Natural killer cell treated with Interleukin-12 subunit alpha and Interleukin-12 subunit beta and Interleukin-15 and Interleukin-18, amount 100 ng/mL, for 72 hours (primary cell): Measurements from ENCODE around the gene IRS1. TPM values are rescaled to one million over a fixed set of nuclear protein-coding genes. Genes with fewer than 3 reads are reported as not detected.

Source experiments
- ATAC-seq, 2 donors: fragments of 150-1000 bp; cut with Tn5 transposase in 1 of 2; sonication (Bioruptor Pico), chemical (Tn5 transposase) in 1 of 2; 2 replicates each; pipeline ENCODE4 v1.10.0; 2021
- DNase-seq: peaks from one replicate; pipeline ENCODE4 v3.0.0; 2022; ENCODE audit warnings: low spot score
- H3K27ac Mint-ChIP-seq, 2 donors: 1 replicate in 1 of 2; 2 replicates in 1 of 2; pipeline ENCODE4 v1.8.0; 2022; ENCODE audit warnings: mixed read lengths in 2 of 2, mild to moderate bottlenecking in 1 of 2, moderate library complexity in 1 of 2
- H3K27me3 Mint-ChIP-seq, 2 donors: 1 replicate in 1 of 2; 2 replicates in 1 of 2; pipeline ENCODE4 v1.8.0; 2022; ENCODE audit warnings: mixed read lengths in 2 of 2
- H3K36me3 Mint-ChIP-seq: one replicate; pipeline ENCODE4 v1.8.0; 2022; ENCODE audit warnings: mixed read lengths
- H3K4me1 Mint-ChIP-seq, 2 donors: 1 replicate in 1 of 2; 2 replicates in 1 of 2; pipeline ENCODE4 v1.8.0; 2022; ENCODE audit warnings: low read depth in 2 of 2, mixed read lengths in 2 of 2, mild to moderate bottlenecking in 1 of 2
- H3K4me3 Mint-ChIP-seq: one replicate; pipeline ENCODE4 v1.8.0; 2022; ENCODE audit warnings: mixed read lengths
- H3K9me3 Mint-ChIP-seq: 2 replicates; pipeline ENCODE4 v1.8.0; 2022; ENCODE audit warnings: mixed read lengths
- total RNA-seq, 2 donors: library from RNA; stranded (reverse); gene quantifications; one replicate each; pipeline ENCODE4 v1.2.3, GENCODE V29; 2022

IRS1 gene
- total RNA-seq, 2 donors from 2014 or later: 0.21 to 0.39 TPM

DNA sequence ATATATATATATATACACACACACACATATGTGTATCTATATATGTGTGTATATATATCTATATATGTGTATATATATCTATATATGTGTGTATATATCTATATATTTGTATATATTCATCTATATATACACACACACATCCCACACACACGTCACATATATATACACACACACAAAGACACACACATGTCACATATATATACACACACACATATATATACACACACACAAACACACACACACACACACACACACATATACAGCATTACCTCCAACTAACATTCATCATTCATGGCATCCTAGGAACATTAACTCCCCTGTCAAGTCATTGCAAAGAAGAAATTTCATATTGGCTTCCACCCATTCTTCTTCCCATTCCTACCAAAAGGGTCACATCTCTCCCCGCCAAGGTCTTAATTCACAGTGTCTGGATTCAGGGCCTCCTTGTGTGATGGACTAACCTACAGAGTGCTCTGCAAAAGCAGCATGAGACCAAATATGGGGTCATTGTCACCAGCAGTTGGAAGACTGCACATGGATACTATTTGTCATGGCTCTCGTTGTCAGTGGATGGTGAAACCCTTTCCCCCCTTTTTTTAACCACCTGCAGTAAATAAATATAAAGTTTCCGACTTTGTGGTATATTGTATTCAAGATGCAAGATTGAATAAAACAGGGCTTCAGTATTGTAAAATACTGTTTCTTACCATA is 67.0 kb downstream of the IRS1 start:
- no peak for ATAC-seq
- Mint-ChIP-seq H3K36me3 (no peaks in the 10 kb centered on the region), H3K4me3 (no peak overlapping the region), H3K9me3 (no peaks in the 10 kb centered on the region), H3K27ac (no peak overlapping the region), H3K27me3 (peaks cover 7 to 16% of the 10 kb centered on the region in 2 donors), H3K4me1 (no peaks in the 10 kb centered on the region)
- no peak for DNase-seq

DNA sequence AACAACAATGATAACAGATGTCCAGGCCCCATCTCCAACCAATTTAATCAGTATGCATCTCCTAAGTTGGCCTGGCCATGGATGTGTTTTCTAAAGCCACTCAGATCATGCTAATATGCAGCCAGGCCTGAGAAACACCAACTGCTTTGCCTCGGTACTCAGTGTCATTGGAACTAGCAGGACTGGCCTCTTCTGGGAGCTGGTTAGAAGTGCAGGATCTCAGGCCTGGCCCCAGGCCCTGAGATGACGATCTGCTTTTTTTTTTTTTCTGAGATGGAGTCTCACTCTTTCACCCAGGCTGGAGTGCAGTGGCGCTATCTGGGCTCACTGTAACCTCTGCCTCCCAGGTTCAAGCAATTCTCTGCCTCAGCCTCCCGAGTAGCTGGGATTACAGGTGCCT is 69.1 kb downstream of the IRS1 start:
- Mint-ChIP-seq H3K36me3 (no peaks in the 10 kb centered on the region), H3K27me3 (peaks cover 13 to 28% of the 10 kb centered on the region in 2 donors), H3K4me3 (no peak overlapping the region), H3K4me1 (peaks cover 0 to 2% of the 10 kb centered on the region in 2 donors), H3K27ac (no peak overlapping the region), H3K9me3 (no peaks in the 10 kb centered on the region)
- DNase-seq (no peak), ATAC-seq (no peak)

DNA sequence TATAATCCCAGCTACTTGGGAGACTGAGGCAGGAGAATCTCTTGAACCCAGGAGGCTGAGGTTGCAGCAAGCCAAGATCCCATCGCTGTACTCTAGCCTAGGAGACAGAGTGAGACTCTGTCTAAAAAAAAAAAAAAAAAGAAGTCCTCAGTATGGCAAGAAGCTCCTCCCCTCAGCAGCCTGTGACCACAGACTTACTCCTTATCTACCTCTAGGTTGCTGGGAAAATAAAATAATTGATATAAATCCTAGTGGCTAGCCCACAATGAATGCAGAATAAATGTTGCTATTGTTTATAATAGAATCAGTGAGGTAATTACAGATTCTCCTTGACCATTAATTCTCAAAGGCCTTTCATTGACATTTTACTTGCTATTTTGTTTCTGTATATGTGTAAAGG is 70.6 kb downstream of the IRS1 start:
- no peak for DNase-seq
- no peak overlapping the region for H3K4me3 Mint-ChIP-seq
- no peak for ATAC-seq
- peaks cover 0 to 2% of the 10 kb centered on the region in 2 donors for H3K4me1 Mint-ChIP-seq
- H3K27ac Mint-ChIP-seq: no peak overlapping the region
- H3K36me3 Mint-ChIP-seq: no peaks in the 10 kb centered on the region
- H3K27me3 Mint-ChIP-seq: peaks cover 16 to 39% of the 10 kb centered on the region in 2 donors
- H3K9me3 Mint-ChIP-seq: no peaks in the 10 kb centered on the region

DNA sequence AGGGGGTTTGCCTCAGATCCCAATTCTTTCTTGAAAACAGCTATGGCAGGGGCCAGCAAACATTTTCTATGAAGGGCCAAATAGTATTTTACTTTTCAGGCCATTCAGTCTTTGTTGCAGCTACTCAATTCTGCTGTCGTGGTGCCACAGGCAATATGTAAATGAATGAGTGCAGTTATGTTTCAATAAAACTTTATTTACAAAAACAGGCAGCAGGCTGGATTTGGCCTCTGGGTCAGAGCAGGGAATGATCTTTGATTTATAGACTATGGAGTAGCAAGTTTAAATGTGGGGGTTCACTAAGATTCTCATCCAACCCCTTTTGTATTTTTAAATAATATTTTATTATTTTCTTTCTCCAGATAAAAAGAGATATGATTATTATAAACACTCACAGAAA is 72.4 kb downstream of the IRS1 start:
- Mint-ChIP-seq H3K4me3 (no peak overlapping the region), H3K27ac (no peak overlapping the region), H3K9me3 (no peaks in the 10 kb centered on the region), H3K36me3 (no peaks in the 10 kb centered on the region), H3K27me3 (peaks cover 19 to 39% of the 10 kb centered on the region in 2 donors), H3K4me1 (peaks cover 0 to 2% of the 10 kb centered on the region in 2 donors)
- ATAC-seq: no peak
- DNase-seq: no peak

DNA sequence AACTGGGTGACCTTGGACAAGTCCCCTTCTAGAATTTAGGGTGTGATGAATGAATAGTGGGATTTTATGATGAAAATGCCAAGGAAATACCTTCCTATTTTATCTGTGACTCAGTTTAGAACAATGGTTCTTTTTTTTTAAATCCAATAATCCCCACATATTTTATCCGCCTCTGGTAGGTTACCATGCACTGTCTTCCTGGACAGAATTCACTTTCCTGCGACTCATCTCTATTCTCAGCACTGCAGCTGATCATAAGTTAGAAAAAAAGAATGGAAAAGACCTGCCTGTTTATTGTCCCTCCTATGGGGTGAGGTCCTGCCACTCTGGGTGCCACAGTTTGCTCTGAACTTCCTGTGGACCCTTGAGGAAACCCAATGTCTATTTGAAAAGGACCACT is 73.1 kb downstream of the IRS1 start:
- H3K9me3 Mint-ChIP-seq: no peaks in the 10 kb centered on the region
- DNase-seq: no peak
- peaks cover 19 to 39% of the 10 kb centered on the region in 2 donors for H3K27me3 Mint-ChIP-seq
- H3K4me3 Mint-ChIP-seq: no peak overlapping the region
- H3K4me1 Mint-ChIP-seq: peaks cover 0 to 2% of the 10 kb centered on the region in 2 donors
- no peaks in the 10 kb centered on the region for H3K36me3 Mint-ChIP-seq
- no peak for ATAC-seq
- H3K27ac Mint-ChIP-seq: no peak overlapping the region

DNA sequence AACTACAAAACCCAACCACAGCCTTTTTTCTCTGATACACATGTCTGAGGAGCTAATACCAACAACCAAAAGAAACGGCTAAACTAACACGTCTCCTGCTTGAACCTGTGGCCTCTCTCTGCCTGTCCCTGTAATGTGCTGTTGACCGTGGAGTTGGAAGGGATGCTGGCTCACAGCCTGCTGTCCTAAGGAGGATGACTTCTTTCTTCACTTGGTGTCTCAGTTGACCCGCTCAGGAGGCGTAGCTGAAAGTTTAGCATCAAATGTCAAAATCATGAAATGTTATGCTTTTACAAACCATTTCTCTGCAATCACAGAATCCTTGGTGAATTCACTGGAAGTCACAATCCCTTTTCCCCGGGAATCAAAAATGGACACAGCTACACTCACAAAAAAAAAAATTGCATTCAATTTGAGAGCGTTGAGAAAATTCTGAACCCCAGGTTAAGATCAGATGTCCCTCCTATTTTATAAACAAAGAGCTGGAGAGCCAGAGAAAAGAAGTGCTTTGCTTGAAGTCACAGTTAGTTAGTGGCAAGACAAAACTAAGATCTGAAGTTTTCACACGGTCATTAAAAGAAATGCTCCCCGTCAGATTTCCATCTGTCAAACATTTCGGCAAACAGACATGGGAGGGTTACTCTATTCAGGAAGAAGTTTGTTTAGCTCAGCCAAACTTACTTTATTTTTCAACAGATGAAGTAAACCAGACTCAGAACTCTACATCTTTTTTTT is 74.3 kb downstream of the IRS1 start:
- DNase-seq (no peak), ATAC-seq (no peak)
- Mint-ChIP-seq H3K27me3 (peaks cover 25 to 39% of the 10 kb centered on the region in 2 donors), H3K27ac (no peak overlapping the region), H3K4me1 (peaks cover 0 to 2% of the 10 kb centered on the region in 2 donors), H3K4me3 (no peak overlapping the region), H3K9me3 (no peaks in the 10 kb centered on the region), H3K36me3 (no peaks in the 10 kb centered on the region)

DNA sequence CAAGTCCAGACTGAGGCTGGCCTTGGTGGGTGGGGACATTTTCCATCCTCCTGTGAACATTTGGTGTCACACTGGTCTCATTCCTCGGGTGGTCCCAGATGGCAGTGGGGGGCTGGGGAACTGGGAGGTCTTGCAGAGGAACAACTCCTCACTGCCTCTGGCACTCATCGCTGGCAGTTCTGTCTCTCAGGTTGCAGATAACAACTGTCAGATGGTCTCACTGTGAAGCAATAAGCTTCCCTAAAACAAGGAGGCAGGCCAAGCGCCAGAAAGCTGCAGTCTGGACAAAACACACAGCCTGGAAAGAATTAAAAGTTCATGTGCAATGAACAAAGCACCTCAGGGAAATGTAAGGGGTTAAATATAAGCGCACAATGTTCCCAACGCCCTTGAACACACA is 78.1 kb downstream of the IRS1 start:
- no peak for ATAC-seq
- Mint-ChIP-seq H3K27me3 (peaks cover 22 to 27% of the 10 kb centered on the region in 2 donors), H3K4me1 (peaks cover 0 to 2% of the 10 kb centered on the region in 2 donors), H3K27ac (no peak overlapping the region), H3K4me3 (no peak overlapping the region), H3K9me3 (no peaks in the 10 kb centered on the region), H3K36me3 (no peaks in the 10 kb centered on the region)
- DNase-seq: no peak

DNA sequence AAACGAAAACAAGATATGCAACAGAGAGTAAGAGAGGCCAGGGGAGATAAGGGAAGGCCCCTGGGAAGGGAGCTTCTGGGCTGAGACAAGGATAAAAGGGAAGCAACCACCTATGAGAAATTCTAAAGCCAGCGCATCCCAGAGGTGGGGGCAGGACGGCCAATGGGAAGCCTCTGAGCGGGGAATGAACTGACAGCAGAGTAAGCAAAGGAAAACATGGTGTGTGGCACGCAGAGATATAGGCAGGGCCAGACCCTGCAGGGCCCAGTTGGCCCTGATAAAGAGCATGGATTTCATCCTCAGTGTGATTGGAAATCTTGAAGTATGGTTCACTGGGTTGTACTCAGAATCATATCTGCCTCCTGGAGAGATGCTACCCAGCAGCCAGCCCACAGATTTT is 78.7 kb downstream of the IRS1 start:
- ATAC-seq (no peak), DNase-seq (no peak)
- H3K36me3 Mint-ChIP-seq: no peaks in the 10 kb centered on the region
- H3K27me3 Mint-ChIP-seq: peaks cover 20 to 21% of the 10 kb centered on the region in 2 donors
- no peak overlapping the region for H3K27ac Mint-ChIP-seq
- peaks cover 0 to 2% of the 10 kb centered on the region in 2 donors for H3K4me1 Mint-ChIP-seq
- no peak overlapping the region for H3K4me3 Mint-ChIP-seq
- H3K9me3 Mint-ChIP-seq: no peaks in the 10 kb centered on the region

DNA sequence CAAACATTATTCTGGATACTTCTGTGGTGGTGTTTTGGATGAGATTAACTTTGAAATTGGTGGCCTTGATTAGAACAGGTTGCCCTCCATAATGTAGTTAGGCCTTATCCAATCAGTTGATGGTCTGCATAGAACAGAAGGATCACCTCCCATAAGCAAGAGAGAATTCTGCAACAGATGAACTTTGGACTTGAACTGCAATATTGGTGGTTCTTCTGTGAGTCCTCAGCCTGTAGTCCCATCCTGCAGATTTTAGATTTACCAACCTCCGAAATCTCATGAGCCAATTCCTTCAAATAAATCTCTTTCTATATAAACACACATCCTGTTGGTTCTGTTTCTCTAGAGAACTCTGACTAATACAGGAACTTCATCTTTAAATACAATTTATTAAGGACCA is 81.9 kb downstream of the IRS1 start:
- Mint-ChIP-seq H3K27me3 (peaks cover 16 to 17% of the 10 kb centered on the region in 2 donors), H3K4me1 (no peaks in the 10 kb centered on the region), H3K36me3 (no peaks in the 10 kb centered on the region), H3K4me3 (no peak overlapping the region), H3K9me3 (no peaks in the 10 kb centered on the region), H3K27ac (no peak overlapping the region)
- ATAC-seq (no peak), DNase-seq (no peak)

DNA sequence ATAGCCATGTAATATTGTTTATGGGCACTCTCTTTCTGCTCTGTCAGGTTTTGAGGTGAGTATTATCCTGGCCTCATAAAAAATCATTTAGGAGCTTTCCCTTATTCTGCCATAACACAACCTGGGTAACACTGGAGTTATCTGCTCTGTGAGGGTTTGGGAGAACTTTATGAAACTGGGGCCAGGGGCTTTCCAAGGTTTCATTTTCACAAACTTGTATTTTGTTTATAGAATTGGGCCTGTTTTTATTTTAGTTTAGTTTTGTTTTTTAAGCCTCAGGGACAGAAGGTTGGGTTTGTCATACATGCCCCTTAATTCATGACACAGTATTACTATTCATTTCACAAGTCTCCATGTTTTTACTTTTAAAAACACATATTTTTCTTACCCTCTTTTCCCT is 83.5 kb downstream of the IRS1 start:
- Mint-ChIP-seq H3K4me1 (no peaks in the 10 kb centered on the region), H3K27me3 (peaks cover 14 to 17% of the 10 kb centered on the region in 2 donors), H3K27ac (no peak overlapping the region), H3K36me3 (no peaks in the 10 kb centered on the region), H3K9me3 (no peaks in the 10 kb centered on the region), H3K4me3 (no peak overlapping the region)
- ATAC-seq: no peak
- no peak for DNase-seq

DNA sequence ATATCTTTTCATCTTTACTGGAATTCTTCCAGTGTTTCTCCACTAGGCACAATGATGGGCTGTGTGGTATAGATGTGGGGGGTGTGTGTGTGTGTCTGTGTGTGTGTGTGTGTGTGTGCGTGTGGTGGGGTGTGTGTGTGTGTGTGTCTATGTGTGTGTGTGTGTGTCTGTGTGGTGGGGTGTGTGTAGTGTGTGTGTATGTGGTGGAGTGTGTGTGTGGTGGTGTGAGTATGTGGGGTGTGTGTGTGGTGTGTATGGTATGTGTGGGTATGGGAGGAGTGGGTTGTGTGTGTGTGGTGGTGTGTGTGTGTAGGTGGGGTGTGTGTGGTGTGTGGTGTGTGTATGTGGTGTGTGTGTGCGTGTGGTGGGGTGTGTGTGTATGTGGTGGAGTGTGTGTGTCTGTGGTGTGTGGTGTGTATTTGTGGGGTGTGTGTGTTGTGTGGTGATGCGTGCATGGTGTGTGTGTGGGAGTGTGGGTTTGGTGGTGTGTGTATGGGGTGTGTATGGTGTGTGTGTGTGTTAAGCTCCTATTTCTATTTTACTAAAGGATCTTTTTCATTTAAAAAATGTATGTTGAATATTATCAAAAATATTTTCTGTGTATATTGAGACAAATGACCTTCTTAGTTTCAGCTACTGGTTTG is 84.2 kb downstream of the IRS1 start:
- ATAC-seq (peak in 1 of 2 donors; percentile 24), DNase-seq (no peak)
- H3K4me1 Mint-ChIP-seq: no peaks in the 10 kb centered on the region
- H3K27me3 Mint-ChIP-seq: peaks cover 9 to 17% of the 10 kb centered on the region in 2 donors
- no peak overlapping the region for H3K4me3 Mint-ChIP-seq
- H3K27ac Mint-ChIP-seq: no peak overlapping the region
- H3K36me3 Mint-ChIP-seq: no peaks in the 10 kb centered on the region
- no peaks in the 10 kb centered on the region for H3K9me3 Mint-ChIP-seq

DNA sequence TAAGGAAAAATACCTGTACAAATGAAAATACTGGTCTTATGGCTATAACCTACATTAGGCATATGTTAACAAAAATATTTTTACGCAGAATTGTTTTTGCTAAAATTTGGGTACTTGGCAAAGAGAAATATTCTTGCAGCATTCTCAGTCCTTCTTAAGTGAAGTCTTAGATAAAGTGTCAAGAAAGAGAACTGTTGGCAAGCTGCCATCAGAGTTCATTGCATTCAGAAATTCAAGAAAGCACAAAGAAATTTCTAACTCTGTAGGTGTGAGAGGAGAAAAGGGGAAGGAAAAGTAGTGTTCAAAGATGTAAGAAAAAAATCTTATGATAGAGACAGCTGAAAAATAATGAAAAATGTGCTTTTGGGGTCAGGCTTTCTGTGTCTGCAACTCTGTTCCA is 86.7 kb downstream of the IRS1 start:
- H3K36me3 Mint-ChIP-seq: no peaks in the 10 kb centered on the region
- H3K4me3 Mint-ChIP-seq: no peak overlapping the region
- no peaks in the 10 kb centered on the region for H3K4me1 Mint-ChIP-seq
- ATAC-seq (no peak), DNase-seq (no peak)
- H3K27ac Mint-ChIP-seq: no peak overlapping the region
- H3K27me3 Mint-ChIP-seq: peaks cover 7 to 11% of the 10 kb centered on the region in 2 donors
- no peaks in the 10 kb centered on the region for H3K9me3 Mint-ChIP-seq

DNA sequence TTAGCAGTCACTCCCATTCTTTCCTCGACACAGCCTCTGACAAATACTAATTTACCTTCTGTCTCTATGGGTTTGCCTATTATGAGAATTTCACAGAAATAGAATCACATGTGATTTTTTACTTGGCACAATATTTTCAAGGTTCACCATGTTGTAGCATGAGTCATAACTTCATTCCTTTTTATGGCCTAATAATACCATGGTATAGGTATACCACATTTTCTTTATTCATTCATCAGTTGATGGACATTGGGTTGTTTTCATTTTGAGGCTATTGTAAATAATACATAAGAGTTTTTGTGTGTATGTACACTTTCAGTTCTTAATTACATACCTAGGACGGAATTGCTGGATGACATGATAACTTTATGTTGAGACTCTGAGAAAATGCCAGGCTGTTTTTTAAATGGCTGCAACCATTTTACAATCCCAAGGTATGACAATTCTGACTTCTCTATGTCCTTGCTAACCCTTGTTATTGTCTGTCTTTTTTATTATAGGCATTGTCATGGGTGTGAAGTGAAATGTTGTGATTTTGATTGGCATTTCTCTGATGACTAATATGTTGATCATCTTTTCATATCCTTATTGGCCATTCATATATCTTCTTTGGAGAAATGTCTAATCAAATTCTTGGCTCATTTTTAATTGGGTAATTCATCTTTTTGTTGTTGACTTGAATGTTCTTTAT is 87.9 kb downstream of the IRS1 start:
- H3K9me3 Mint-ChIP-seq: no peaks in the 10 kb centered on the region
- no peaks in the 10 kb centered on the region for H3K4me1 Mint-ChIP-seq
- H3K27ac Mint-ChIP-seq: no peak overlapping the region
- no peak for DNase-seq
- H3K27me3 Mint-ChIP-seq: peaks cover 7 to 11% of the 10 kb centered on the region in 2 donors
- H3K4me3 Mint-ChIP-seq: no peak overlapping the region
- no peak for ATAC-seq
- H3K36me3 Mint-ChIP-seq: no peaks in the 10 kb centered on the region
